ENCODE results near the gene AGAP2.

The AGAP2 gene

DNA sequence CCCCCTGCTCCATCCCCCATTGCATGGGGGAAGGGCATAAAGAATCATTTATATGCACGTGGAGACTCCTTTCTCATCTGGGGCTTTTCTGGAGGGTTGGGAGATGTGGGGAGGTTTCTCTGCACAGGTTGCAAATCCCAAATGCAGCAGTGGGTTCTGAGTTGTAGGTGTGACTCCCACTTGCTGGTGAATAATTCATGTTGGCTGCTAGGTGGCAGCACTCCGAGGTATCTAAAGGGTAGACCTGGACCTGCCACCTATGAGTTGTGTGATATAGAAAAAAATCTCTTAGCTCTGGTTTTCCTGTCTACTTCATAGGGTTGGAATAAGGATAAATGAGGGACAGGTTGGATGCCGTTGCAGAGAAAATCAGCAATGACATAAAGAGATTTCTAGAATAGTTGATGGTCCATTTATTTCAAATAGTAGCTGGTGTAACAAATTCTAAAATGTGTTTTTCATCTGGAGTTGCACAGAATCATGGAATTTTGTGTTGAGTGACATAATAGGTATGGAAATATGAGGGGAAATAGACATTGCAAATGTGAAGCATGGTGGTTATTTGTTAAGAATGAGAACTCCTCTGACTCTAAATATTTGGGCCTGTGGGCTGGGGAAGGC is 20.9 kb upstream of the AGAP2 start:
- Histone ChIP-seq H3K27ac (no peak overlapping the region), H3K9ac (ENCODE audit: insufficient read length) (no peak overlapping the region), H3K36me3 (ENCODE audit: insufficient read depth, low read length) (no peaks in the 10 kb centered on the region; the same call in 1 of the 2 replicates), H3K4me3 (no peak overlapping the region), H3K9me3 (ENCODE audit: low read depth, low read length) (no peaks in the 10 kb centered on the region)
- no peak for TF ChIP-seq POLR2AphosphoS5 (IDR thresholded peaks at IDR 0.05; ENCODE audit: borderline replicate concordance, low read depth, low read length)
- TF ChIP-seq FOXP2 (optimal IDR thresholded peaks at IDR 0.05; ENCODE audit: control extremely low read depth, extremely low read length, insufficient read depth) = no peak
- no peak for DNase-seq (ENCODE audit: low read depth, low spot score)

DNA sequence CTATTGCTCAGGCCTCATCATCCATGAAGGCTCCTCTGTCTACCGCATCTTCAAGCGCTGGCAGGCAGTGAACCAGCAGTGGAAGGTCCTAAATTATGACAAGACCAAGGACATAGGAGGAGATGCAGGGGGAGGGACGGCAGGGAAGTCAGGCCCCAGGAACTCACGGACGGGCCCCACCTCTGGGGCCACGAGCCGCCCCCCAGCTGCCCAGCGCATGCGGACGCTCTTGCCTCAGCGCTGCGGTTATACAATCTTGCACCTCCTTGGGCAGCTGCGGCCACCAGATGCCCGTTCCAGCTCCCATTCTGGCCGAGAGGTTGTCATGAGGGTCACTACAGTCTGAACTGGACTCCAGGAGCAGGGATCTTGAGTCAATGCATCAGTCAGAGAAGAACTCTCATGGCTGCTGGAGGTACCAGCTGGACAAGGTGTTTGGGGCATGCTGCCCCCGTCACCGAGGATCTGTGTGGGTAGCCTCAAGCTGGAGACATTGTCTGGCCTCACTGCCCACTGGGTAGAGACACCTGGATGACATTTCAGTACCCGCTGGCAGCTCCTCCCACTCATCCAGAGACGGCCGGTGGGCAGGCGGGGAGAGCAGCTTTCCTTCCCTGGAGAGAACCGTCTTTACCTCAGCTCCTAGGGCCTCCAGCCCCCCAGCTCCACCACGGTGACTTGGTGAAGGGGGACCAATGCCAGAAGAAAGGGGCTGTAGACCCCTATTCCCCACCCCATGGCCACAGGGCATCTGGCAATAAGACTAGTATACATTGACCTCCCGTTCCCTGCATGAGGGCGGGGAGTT is 20.2 kb upstream of the AGAP2 start:
- Histone ChIP-seq H3K9me3 (ENCODE audit: low read depth, low read length) (no peaks in the 10 kb centered on the region), H3K27ac (no peak overlapping the region), H3K36me3 (ENCODE audit: insufficient read depth, low read length) (no peaks in the 10 kb centered on the region; the same call in 1 of the 2 replicates), H3K4me3 (no peak overlapping the region), H3K9ac (ENCODE audit: insufficient read length) (no peak overlapping the region)
- TF ChIP-seq POLR2AphosphoS5 (IDR thresholded peaks at IDR 0.05; ENCODE audit: borderline replicate concordance, low read depth, low read length) = no peak
- TF ChIP-seq FOXP2 (optimal IDR thresholded peaks at IDR 0.05; ENCODE audit: control extremely low read depth, extremely low read length, insufficient read depth) = no peak
- no peak for TF ChIP-seq EZH2 (IDR thresholded peaks at IDR 0.05)
- DNase-seq (ENCODE audit: low read depth, low spot score) = no peak

DNA sequence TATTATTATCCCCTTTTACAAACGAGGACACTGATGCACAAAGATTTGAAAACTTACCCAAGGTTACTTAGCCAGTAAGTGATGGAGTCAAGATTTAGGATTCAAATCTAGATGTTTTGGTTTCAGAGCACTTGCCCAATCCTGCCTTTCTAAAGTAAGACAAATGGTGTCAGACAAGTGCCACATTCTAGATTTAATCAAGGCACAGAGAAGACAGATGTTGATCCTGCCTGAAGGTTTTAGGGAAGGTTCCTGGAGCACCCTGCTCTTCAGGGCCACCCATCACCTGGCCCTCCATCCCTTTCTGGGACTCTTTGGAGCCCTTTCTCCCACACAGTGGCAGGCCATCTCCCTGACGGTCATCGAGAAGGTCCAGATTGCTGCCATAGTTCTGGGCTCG is 19.2 kb upstream of the AGAP2 start:
- no peak overlapping the region for H3K27ac ChIP-seq
- H3K9me3 ChIP-seq (ENCODE audit: low read depth, low read length) = no peaks in the 10 kb centered on the region
- no peak for DNase-seq (ENCODE audit: low read depth, low spot score)
- no peaks in the 10 kb centered on the region; the same call in 1 of the 2 replicates for H3K36me3 ChIP-seq (ENCODE audit: insufficient read depth, low read length)
- H3K9ac ChIP-seq (ENCODE audit: insufficient read length) = no peak overlapping the region
- H3K4me3 ChIP-seq = no peak overlapping the region
- TF ChIP-seq POLR2AphosphoS5 (IDR thresholded peaks at IDR 0.05; ENCODE audit: borderline replicate concordance, low read depth, low read length) (no peak), EZH2 (IDR thresholded peaks at IDR 0.05) (no peak), FOXP2 (optimal IDR thresholded peaks at IDR 0.05; ENCODE audit: control extremely low read depth, extremely low read length, insufficient read depth) (no peak)

DNA sequence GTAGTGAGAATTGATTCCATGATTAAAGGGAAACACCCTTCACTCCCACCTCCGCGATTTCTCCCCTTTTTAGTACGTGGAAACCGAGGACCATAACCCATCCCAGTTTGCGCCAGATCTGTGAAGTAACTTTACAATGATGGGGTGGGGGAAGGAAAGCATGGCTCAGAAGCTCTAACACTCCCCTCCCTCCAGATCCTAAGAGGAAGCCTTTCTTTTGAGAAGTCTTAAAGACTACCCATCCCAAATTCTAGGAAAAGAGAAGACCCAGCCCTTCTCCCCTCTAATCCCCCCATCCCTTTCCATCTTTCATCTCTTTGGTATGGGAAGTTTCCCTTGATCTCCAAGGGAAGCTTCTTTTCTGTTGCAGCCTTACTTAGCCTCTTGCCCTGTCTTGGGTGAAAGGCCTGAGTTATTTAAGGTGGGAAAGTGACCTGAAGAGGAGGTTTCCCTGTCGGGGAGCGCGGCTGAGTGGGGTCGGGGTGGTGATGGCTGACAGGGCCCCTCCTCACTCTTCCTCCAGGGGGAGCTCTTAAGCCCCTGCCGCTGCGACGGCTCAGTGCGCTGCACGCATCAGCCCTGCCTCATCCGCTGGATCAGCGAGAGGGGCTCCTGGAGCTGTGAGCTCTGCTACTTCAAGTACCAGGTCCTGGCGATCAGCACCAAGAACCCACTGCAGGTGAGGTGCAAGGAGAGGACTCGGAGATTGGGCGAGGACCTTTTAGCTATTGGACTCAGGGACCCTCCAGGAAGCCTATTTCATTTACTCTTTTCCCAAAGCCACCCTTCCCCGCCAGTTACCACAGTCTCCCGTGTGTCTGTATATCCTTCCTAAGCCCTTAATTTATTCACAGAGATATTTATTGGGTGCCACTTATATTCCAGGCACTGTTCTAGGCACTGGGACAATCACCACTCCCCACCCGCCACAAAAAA is 18.1 kb upstream of the AGAP2 start:
- no peaks in the 10 kb centered on the region for H3K9me3 ChIP-seq (ENCODE audit: low read depth, low read length)
- peak overlapping the region; percentile 81 for H3K4me3 ChIP-seq
- no peak overlapping the region for H3K27ac ChIP-seq
- no peak for TF ChIP-seq EZH2 (IDR thresholded peaks at IDR 0.05)
- TF ChIP-seq FOXP2 (optimal IDR thresholded peaks at IDR 0.05; ENCODE audit: control extremely low read depth, extremely low read length, insufficient read depth) = no peak
- TF ChIP-seq POLR2AphosphoS5 (IDR thresholded peaks at IDR 0.05; ENCODE audit: borderline replicate concordance, low read depth, low read length) = no peak
- no peak for DNase-seq (ENCODE audit: low read depth, low spot score)
- no peaks in the 10 kb centered on the region; the same call in 1 of the 2 replicates for H3K36me3 ChIP-seq (ENCODE audit: insufficient read depth, low read length)
- H3K9ac ChIP-seq (ENCODE audit: insufficient read length) = peak overlapping the region; percentile 63

DNA sequence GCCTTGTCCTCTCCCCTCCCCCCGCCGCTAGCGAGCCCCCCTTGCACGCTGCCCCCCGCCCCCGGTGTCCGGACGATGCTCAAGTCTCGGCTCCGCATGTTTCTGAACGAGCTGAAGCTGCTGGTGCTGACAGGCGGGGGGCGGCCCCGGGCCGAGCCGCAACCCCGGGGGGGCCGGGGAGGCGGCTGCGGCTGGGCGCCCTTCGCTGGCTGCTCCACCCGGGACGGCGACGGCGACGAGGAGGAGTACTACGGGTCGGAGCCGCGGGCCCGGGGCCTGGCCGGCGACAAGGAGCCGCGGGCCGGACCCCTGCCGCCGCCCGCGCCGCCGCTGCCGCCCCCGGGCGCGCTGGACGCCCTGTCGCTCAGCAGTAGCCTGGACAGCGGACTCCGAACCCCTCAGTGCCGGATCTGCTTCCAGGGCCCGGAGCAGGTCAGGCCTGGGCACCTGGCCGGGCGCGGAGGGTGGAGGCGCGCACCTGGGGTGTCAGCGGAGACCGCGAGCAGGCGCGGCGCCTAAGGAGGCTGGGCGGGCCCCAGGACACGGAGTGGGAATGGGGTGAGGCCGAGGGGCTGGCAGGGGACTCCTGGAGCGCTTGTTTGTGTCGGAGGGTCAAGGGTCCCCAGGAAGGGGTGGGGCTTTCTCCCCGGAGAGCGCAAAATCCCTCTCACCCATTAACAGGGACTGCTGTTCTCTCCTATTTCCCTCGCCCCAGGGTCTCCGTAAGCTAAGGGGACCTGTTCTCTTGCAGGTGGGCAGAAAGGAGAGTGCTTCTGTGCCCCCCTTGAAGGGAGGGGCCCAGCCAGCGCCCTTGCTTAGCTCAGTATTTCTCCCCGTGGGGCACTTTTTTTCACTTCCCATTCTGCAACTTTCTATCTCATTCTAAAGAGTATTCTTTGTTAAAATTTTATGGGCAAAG is 17.2 kb upstream of the AGAP2 start:
- no peaks in the 10 kb centered on the region for H3K9me3 ChIP-seq (ENCODE audit: low read depth, low read length)
- peaks cover 8% of the 10 kb centered on the region for H3K36me3 ChIP-seq (ENCODE audit: insufficient read depth, low read length)
- peak overlapping the region; percentile 63 for H3K9ac ChIP-seq (ENCODE audit: insufficient read length)
- no peak for DNase-seq (ENCODE audit: low read depth, low spot score)
- no peak overlapping the region for H3K27ac ChIP-seq
- H3K4me3 ChIP-seq = peak overlapping the region; percentile 81
- TF ChIP-seq POLR2AphosphoS5 (IDR thresholded peaks at IDR 0.05; ENCODE audit: borderline replicate concordance, low read depth, low read length) (no peak), EZH2 (IDR thresholded peaks at IDR 0.05) (no peak), FOXP2 (optimal IDR thresholded peaks at IDR 0.05; ENCODE audit: control extremely low read depth, extremely low read length, insufficient read depth) (no peak)

DNA sequence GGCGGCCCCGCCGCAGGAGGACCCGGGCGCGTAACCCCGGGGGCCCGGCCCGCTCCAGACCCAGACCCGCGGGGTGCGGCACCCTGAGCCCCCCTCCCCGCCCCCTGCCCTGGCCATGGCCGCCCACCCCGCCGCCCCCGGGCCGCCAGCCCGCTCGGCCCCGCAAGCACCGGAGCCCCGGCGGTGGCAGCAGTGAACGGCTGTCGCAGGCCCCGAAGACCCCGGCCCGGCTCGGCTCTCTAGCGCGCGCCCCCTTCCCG is 16.6 kb upstream of the AGAP2 start:
- Histone ChIP-seq H3K9ac (ENCODE audit: insufficient read length) (no peak overlapping the region), H3K9me3 (ENCODE audit: low read depth, low read length) (no peaks in the 10 kb centered on the region), H3K36me3 (ENCODE audit: insufficient read depth, low read length) (peaks cover 14% of the 10 kb centered on the region), H3K4me3 (peak overlapping the region; percentile 81), H3K27ac (no peak overlapping the region)
- DNase-seq (ENCODE audit: low read depth, low spot score) = no peak
- no peak for TF ChIP-seq POLR2AphosphoS5 (IDR thresholded peaks at IDR 0.05; ENCODE audit: borderline replicate concordance, low read depth, low read length)
- TF ChIP-seq EZH2 (IDR thresholded peaks at IDR 0.05) = no peak
- no peak for TF ChIP-seq FOXP2 (optimal IDR thresholded peaks at IDR 0.05; ENCODE audit: control extremely low read depth, extremely low read length, insufficient read depth)

DNA sequence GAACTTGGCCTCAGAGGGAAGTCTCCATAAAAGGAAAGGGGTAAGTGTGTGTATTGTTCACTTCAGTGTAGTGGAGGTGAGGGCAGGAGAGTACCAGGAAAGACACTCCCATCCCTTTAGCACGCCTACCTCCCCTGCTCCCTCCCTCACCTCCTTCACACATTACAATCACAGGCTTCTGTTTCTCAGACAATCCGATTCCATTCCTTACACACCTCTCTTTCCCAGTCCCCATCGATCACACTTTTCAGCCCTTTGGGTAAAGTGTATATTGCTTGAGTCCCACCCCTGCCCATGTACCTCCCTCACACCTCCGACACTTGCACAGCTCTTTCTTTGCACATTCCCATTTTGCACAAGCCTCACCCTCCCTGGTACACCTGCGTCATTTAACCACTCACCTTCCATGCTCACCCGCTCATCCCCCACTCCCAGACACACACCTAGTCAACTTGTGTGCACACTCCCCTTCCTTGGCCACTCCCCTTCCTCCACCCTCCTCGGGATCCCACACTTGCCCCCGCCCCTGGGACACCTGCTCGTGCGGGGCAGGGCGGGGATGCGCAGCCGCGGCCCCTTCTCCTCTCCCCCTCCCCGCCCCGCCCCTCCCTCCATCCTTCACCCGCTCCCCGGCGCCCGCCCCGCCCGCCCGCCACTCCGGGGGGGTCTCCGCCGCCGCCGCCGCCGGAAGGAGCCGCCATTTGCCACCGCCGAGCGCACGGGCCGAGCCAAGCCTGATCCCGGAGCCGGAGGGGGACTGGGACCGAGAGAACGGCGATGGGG is 16.1 kb upstream of the AGAP2 start, which contains the start of gene MARCHF9:
MARCHF9 (plus strand) TSS at position 693 of the 783 bp plus-strand sequence. CDS start 426 bp downstream, outside the sequence.
- peaks cover 18% of the 10 kb centered on the region for H3K36me3 ChIP-seq (ENCODE audit: insufficient read depth, low read length)
- no peaks in the 10 kb centered on the region for H3K9me3 ChIP-seq (ENCODE audit: low read depth, low read length)
- H3K9ac ChIP-seq (ENCODE audit: insufficient read length) = peak within 1 kb of the TSS; percentile 63
- no peak for DNase-seq (ENCODE audit: low read depth, low spot score)
- H3K27ac ChIP-seq = peak within 1 kb of the TSS; percentile 70; the same call in 1 of the 2 replicates
- peak within 1 kb of the TSS; percentile 81 for H3K4me3 ChIP-seq
- TF ChIP-seq FOXP2 (optimal IDR thresholded peaks at IDR 0.05; ENCODE audit: control extremely low read depth, extremely low read length, insufficient read depth) = no peak
- TF ChIP-seq EZH2 (IDR thresholded peaks at IDR 0.05) = no peak
- TF ChIP-seq POLR2AphosphoS5 (IDR thresholded peaks at IDR 0.05; ENCODE audit: borderline replicate concordance, low read depth, low read length) = no peak
